Measurements from ENCODE around the gene UBXN4.
"Not testable (repeated sequence)": the region's sequence is repeated elsewhere in the genome, so short reads cannot be mapped to it uniquely, and the experiment has no call there.

Gene UBXN4

DNA sequence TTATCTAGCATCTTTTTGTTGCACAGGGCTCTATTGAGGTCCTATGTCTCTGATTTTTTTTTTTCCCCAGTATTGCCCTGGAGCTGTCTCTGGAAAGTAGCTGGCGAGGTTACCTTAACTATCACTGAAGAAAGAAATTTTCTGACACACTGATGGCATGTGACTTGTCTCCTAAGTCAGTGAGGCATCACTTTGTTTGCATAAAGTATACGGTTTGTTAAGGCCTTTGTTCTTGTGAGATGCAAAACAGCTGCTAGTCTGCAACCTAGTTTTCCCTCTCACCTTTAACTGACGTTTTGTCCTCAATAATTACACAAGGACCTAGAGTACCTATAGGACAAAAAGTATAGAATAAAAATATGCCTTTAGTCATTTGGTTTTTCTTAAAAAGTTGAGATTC is 41.8 kb downstream of the UBXN4 start:
- H3K27ac ChIP-seq, result no peak overlapping the region
- TF ChIP-seq ZFX (IDR thresholded peaks at IDR 0.05), result no peak
- TF ChIP-seq, protein P1, sequence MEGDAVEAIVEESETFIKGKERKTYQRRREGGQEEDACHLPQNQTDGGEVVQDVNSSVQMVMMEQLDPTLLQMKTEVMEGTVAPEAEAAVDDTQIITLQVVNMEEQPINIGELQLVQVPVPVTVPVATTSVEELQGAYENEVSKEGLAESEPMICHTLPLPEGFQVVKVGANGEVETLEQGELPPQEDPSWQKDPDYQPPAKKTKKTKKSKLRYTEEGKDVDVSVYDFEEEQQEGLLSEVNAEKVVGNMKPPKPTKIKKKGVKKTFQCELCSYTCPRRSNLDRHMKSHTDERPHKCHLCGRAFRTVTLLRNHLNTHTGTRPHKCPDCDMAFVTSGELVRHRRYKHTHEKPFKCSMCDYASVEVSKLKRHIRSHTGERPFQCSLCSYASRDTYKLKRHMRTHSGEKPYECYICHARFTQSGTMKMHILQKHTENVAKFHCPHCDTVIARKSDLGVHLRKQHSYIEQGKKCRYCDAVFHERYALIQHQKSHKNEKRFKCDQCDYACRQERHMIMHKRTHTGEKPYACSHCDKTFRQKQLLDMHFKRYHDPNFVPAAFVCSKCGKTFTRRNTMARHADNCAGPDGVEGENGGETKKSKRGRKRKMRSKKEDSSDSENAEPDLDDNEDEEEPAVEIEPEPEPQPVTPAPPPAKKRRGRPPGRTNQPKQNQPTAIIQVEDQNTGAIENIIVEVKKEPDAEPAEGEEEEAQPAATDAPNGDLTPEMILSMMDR (conservative IDR thresholded peaks at IDR 0.05), result no peak

DNA sequence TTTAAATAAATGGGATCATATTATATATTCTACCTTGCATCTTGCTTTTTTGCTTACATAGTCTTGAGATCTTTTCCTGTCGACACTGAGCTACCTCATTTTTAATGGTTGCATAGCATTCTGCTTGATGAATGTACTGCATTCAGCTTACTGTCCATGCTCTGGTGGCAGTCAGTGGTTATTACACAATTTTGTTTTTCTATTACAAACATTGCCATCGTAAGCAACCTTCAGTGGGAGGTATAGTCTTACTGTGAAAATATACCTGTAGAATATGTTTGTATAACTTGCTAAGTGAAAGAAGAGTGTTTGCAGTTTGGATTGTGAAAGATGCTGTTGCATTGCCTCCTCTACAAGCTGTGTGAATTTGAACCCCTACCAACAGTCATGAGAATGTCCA is 43.4 kb downstream of the UBXN4 start:
- TF ChIP-seq, protein P1 (conservative IDR thresholded peaks at IDR 0.05), result peak; percentile 35
- no peak for TF ChIP-seq ZFX (IDR thresholded peaks at IDR 0.05)
- H3K27ac ChIP-seq, result no peak overlapping the region

DNA sequence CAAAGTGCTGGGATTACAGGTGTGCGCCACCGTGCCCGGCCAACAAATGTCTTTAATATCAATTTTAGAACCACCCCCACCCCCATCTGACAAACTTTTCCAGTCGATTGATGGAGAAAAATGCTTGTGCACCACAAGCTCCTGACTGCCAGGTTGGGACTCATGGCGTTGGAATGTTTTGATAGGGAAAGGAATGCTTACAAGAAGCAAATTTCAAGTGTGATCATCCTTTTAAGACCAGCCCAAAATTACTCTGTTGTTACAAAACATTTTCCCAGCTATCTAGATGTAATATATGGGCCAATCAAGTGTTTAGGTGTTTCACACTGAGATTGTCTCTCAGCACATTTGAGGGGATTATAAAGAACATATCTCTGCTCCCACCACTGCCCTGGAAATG is 45.2 kb downstream of the UBXN4 start:
- no peak for TF ChIP-seq ZFX (IDR thresholded peaks at IDR 0.05)
- TF ChIP-seq, protein P1 (conservative IDR thresholded peaks at IDR 0.05), result no peak
- H3K27ac ChIP-seq, result no peak overlapping the region

DNA sequence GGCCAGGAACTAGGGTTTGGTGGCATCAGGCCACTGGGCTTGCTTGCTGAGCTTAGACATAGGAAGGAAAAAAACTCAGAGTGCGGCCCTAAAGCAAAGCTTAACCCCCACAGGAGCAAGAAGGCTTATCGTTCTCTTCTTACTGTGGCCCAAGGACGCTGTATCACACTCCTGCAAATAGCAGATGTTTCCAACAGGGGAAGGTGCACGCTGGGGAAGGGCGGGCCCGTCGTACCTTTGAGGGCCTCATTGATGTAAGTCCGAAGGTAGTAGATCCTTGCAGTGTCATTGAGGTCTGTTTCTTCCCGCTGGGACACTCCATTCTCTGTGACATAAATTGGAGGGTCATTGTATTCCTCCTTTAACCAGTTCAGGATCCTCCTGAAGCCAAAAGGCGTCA is 48.8 kb downstream of the UBXN4 start:
- TF ChIP-seq, protein P1 (conservative IDR thresholded peaks at IDR 0.05), result no peak
- no peak for TF ChIP-seq ZFX (IDR thresholded peaks at IDR 0.05)
- no peak overlapping the region for H3K27ac ChIP-seq

DNA sequence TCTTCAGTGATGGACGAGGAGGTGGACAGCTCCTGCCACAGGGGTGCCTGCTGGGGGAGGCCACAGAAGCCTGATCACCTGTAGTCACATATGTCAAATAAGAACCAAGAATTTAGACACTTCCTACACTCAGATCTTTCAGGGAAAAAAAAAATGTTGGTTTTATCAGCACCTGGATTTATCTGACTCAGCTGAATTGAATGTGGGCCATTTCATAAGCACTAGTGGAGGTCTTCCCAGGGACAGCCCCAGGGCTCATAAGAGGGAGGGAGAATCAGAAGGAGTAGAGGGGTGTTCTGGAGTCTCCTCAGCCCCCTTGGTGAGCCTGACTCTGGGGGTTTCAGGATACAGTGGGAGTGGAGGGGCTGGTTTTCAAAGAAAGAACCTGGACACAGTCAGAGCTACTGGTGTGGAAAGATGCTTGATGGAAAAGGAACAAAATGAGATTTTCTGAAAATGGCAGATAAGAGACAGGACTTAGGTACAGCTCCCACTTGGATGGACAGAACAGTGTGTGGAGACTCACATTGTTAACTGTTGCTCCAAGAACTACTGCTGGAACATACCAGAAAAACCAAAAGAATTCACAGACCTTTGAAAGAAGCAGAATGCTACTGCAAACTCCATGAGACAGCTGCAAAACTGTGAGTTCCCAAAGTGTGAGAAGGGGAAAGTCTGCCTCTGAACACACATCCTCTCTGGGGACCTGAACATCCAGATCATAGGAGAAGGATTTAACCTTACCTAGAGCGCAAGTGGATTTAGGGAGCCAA is 49.9 kb downstream of the UBXN4 start:
- TF ChIP-seq ZFX (IDR thresholded peaks at IDR 0.05), result no peak
- TF ChIP-seq, protein P1 (conservative IDR thresholded peaks at IDR 0.05), result no peak
- H3K27ac ChIP-seq, result no peak overlapping the region

DNA sequence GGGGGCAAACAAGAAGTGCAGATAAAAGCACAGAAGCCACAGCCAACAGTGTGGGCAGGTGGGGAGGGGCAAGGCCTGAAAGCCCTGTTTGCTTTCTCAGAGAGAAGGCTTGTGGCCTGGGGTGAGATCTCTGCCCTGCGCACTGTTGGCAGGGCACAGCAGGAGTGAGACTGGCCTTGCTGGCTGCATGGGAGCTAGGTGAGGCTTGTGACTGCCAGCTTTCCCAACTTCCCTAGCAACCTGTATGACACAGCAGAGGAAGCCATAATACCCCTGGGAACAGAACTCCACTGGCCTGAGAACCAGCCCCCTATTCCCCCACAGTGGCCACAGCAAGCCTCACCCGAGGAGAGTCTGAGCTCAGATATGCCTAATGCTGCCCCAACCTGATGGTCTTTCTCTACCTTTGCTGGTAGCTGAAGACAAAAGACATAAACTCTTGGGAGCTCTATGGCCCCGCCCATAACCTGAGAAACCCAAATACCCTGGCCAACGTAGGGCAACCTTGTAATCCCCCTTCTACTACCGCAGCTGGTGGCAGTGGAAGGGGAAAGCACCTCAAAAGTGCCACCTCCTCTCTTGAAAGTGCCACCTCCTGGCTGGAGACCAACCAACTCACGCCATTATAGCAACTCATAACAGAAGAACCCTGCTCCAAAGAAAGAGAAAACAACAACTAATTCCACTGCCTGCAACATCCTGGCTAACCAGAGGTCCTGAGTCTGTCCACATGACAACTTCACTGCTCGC is 50.9 kb downstream of the UBXN4 start:
- TF ChIP-seq, protein P1 (conservative IDR thresholded peaks at IDR 0.05), result no peak
- no peak for TF ChIP-seq ZFX (IDR thresholded peaks at IDR 0.05)
- H3K27ac ChIP-seq, result no peak overlapping the region

DNA sequence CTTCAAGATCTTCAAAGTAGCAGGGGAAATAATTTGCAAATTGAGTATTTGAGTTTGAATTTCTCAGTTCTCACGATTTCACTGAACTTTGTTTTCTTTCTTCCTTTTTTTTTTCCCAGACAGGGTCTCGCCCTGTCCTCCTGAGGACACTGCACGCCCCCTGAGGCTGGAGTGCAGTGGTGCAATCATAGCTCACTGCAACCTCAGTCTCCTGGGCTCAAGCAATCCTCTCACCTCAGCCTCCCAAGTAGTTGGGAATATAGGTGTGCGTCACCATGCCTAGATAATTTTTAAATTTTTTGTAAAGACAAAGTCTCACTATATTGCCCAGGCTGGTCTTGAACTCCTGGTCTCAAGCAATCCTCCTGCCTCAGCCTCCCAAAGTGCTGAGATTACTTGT is 54.0 kb downstream of the UBXN4 start:
- H3K27ac ChIP-seq, result not testable (repeated sequence)

Data from C4-2B (cell line).